HepG2 (cell line): ENCODE data around the gene KCNQ1OT1.

Experiments used
- ETV5 ChIP-seq: IDR thresholded peaks from 2 replicates; pipeline ENCODE4 v1.6.1; 2018; ENCODE audit warnings: missing biosample characterization, missing genetic modification reagents, inconsistent platforms, borderline replicate concordance
- FOXO4 ChIP-seq: sonication (generic); formaldehyde crosslinking; conservative IDR thresholded peaks from 2 replicates; pipeline ENCODE4 v1.8.1; 2023; ENCODE audit warnings: missing genetic modification reagents
- MLX ChIP-seq: IDR thresholded peaks from 2 replicates; pipeline ENCODE4 v1.6.1; 2016
- MYC ChIP-seq: sonication (generic); formaldehyde crosslinking; IDR thresholded peaks from 2 replicates; pipeline ENCODE4 v1.9.0; 2021; ENCODE audit warnings: missing genetic modification reagents, borderline replicate concordance
- NONO ChIP-seq, 2 experiments: fragments of 450-650 bp in 1 of 2; sonication (generic) in 1 of 2; formaldehyde crosslinking in 1 of 2; IDR thresholded peaks in 1 of 2; conservative IDR thresholded peaks in 1 of 2; 2 replicates each; pipeline versions ENCODE4 v1.6.1 to v1.8.0; 2017 to 2022; ENCODE audit warnings: mild to moderate bottlenecking in 1 of 2, missing genetic modification reagents in 1 of 2, moderate library complexity in 1 of 2
- PAWR ChIP-seq: sonication (generic); formaldehyde crosslinking; IDR thresholded peaks from 2 replicates; pipeline ENCODE4 v1.4.0; 2020; ENCODE audit warnings: missing genetic modification reagents, mild to moderate bottlenecking, borderline replicate concordance
- PREB ChIP-seq: sonication (generic); formaldehyde crosslinking; IDR thresholded peaks from 2 replicates; pipeline ENCODE4 v1.4.0; 2020; ENCODE audit warnings: missing genetic modification reagents
- SATB2 ChIP-seq: sonication (generic); formaldehyde crosslinking; IDR thresholded peaks from 2 replicates; pipeline ENCODE4 v1.5.0; 2020; ENCODE audit warnings: missing genetic modification reagents
- TCF7L2 ChIP-seq: IDR thresholded peaks from 2 replicates; pipeline ENCODE4 v1.6.1; 2011; ENCODE audit warnings: mild to moderate bottlenecking, low read depth, low read length, moderate library complexity
- THAP7 ChIP-seq: sonication (generic); formaldehyde crosslinking; IDR thresholded peaks from 2 replicates; pipeline ENCODE4 v1.8.1; 2023; ENCODE audit warnings: mild to moderate bottlenecking, missing genetic modification reagents
- XRCC5 ChIP-seq: fragments of 200-400 bp; formaldehyde crosslinking; optimal IDR thresholded peaks from 2 replicates; pipeline ENCODE3; 2017; ENCODE audit warnings: mild to moderate bottlenecking, low read length
- YY1 ChIP-seq: IDR thresholded peaks from 2 replicates; pipeline ENCODE4 v1.6.1; 2011; ENCODE audit warnings: low read length, low read depth, moderate library complexity, mild to moderate bottlenecking; ENCODE audit not compliant: insufficient read depth, insufficient replicate concordance
- ZBTB26 ChIP-seq: IDR thresholded peaks from 2 replicates; pipeline ENCODE4 v1.6.1; 2016; ENCODE audit warnings: missing compliant biosample characterization, missing genetic modification reagents, borderline replicate concordance
- ZBTB39 ChIP-seq: sonication (generic); formaldehyde crosslinking; IDR thresholded peaks from 2 replicates; pipeline ENCODE4 v1.5.0; 2020; ENCODE audit warnings: missing genetic modification reagents

- TF ChIP-seq PREB (CRISPR knock-in tag), result no peak
- no peak for TF ChIP-seq TCF7L2
- TF ChIP-seq PAWR (CRISPR knock-in tag), result no peak
- TF ChIP-seq MLX (CRISPR knock-in tag), result no peak
- no peak for TF ChIP-seq FOXO4 (CRISPR knock-in tag)
- TF ChIP-seq ZBTB39 (CRISPR knock-in tag), result no peak
- TF ChIP-seq NONO (IDR thresholded peaks at IDR 0.05), result no peak
- no peak for TF ChIP-seq NONO (CRISPR knock-in tag; conservative IDR thresholded peaks at IDR 0.05)
- no peak for TF ChIP-seq YY1
- no peak for TF ChIP-seq ETV5 (CRISPR knock-in tag)
- no peak for TF ChIP-seq THAP7 (CRISPR knock-in tag)
- no peak for TF ChIP-seq XRCC5
- TF ChIP-seq SATB2, result no peak
- TF ChIP-seq ZBTB26, result no peak
- no peak for TF ChIP-seq MYC (CRISPR knock-in tag)
These were observed 44.4 kb upstream of the KCNQ1OT1 start for GRCh38 chr11:2744166-2744565.
